HepG2 (cell line): ENCODE measurements around the gene WNT2.

Source experiments
- ARID2 ChIP-seq: sonication (generic); formaldehyde crosslinking; IDR thresholded peaks from 2 replicates; pipeline ENCODE4 v1.8.1; 2022; ENCODE audit warnings: mild to moderate bottlenecking, missing genetic modification reagents, borderline replicate concordance
- GFI1 ChIP-seq: sonication (generic); formaldehyde crosslinking; IDR thresholded peaks from 2 replicates; pipeline ENCODE4 v1.5.0; 2020; ENCODE audit warnings: missing genetic modification reagents, mild to moderate bottlenecking, borderline replicate concordance
- JUNB ChIP-seq: sonication (generic); formaldehyde crosslinking; IDR thresholded peaks from 2 replicates; pipeline ENCODE4 v1.8.0; 2022; ENCODE audit warnings: missing genetic modification reagents, mild to moderate bottlenecking, borderline replicate concordance
- NR2C2 ChIP-seq: sonication (generic); formaldehyde crosslinking; IDR thresholded peaks from 2 replicates; pipeline ENCODE4 v1.4.0; 2020; ENCODE audit warnings: missing genetic modification reagents, mild to moderate bottlenecking, moderate library complexity, borderline replicate concordance
- POLR2A ChIP-seq, 2 experiments: IDR thresholded peaks; 2 replicates each; pipeline ENCODE4 v1.6.1; 2011; ENCODE audit warnings: low read depth in 2 of 2, low read length in 2 of 2, mild to moderate bottlenecking in 1 of 2, moderate library complexity in 1 of 2; ENCODE audit not compliant: insufficient read depth in 1 of 2
- SETDB1 ChIP-seq: sonication (generic); formaldehyde crosslinking; IDR thresholded peaks from 2 replicates; pipeline ENCODE4 v1.5.1; 2020; ENCODE audit warnings: missing genetic modification reagents, mild to moderate bottlenecking, borderline replicate concordance
- SMC3 ChIP-seq: IDR thresholded peaks from 2 replicates; pipeline ENCODE4 v1.6.1; 2011; ENCODE audit warnings: low read length, improper control_type of control experiment
- ZFP36 ChIP-seq: fragments of 150-350 bp; IDR thresholded peaks from 2 replicates; pipeline ENCODE4 v1.6.1; 2018; ENCODE audit warnings: borderline replicate concordance, low read length, low read depth; ENCODE audit not compliant: partially characterized antibody
- TF ChIP-seq, protein P1 (sequence below): sonication (generic); formaldehyde crosslinking; IDR thresholded peaks from 2 replicates; pipeline ENCODE4 v1.5.0; 2020; ENCODE audit warnings: mild to moderate bottlenecking, missing genetic modification reagents, moderate library complexity
- TF ChIP-seq, protein P2 (sequence below): sonication (generic); formaldehyde crosslinking; IDR thresholded peaks from 2 replicates; pipeline ENCODE4 v1.5.1; 2020; ENCODE audit warnings: mild to moderate bottlenecking, missing genetic modification reagents, borderline replicate concordance

DNA sequence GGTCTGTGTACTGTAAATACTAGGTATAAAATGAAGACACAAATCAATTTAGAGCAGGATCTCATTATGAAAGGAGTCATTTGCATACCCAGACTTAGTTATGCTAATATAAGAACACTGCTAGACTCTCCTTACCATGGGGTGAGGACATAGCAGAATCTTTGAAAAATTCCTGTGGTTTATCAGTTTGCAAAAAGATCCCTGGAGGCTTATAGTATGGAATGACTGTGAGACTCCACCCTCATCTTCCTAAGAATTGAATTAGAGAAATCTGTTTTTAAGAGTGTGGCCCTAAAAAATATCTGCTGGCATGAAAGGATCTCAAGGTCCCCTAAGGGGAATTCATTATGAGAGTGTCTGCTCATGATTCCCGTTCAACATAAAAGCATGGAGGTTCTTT lies 63.2 kb downstream of the WNT2 start:
- TF ChIP-seq SMC3 (no peak), NR2C2 (no peak), SETDB1 (no peak), ARID2 (CRISPR knock-in tag) (no peak), ZFP36 (no peak), GFI1 (CRISPR knock-in tag) (no peak), JUNB (CRISPR knock-in tag) (no peak), POLR2A (IDR thresholded peaks at IDR 0.05; ENCODE audit: insufficient read depth in 1 of 2, low read depth in 2 of 2, low read length in 2 of 2) (no peak)
- TF ChIP-seq, protein P1, sequence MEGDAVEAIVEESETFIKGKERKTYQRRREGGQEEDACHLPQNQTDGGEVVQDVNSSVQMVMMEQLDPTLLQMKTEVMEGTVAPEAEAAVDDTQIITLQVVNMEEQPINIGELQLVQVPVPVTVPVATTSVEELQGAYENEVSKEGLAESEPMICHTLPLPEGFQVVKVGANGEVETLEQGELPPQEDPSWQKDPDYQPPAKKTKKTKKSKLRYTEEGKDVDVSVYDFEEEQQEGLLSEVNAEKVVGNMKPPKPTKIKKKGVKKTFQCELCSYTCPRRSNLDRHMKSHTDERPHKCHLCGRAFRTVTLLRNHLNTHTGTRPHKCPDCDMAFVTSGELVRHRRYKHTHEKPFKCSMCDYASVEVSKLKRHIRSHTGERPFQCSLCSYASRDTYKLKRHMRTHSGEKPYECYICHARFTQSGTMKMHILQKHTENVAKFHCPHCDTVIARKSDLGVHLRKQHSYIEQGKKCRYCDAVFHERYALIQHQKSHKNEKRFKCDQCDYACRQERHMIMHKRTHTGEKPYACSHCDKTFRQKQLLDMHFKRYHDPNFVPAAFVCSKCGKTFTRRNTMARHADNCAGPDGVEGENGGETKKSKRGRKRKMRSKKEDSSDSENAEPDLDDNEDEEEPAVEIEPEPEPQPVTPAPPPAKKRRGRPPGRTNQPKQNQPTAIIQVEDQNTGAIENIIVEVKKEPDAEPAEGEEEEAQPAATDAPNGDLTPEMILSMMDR (CRISPR knock-in tag), result no peak
- TF ChIP-seq, protein P2, sequence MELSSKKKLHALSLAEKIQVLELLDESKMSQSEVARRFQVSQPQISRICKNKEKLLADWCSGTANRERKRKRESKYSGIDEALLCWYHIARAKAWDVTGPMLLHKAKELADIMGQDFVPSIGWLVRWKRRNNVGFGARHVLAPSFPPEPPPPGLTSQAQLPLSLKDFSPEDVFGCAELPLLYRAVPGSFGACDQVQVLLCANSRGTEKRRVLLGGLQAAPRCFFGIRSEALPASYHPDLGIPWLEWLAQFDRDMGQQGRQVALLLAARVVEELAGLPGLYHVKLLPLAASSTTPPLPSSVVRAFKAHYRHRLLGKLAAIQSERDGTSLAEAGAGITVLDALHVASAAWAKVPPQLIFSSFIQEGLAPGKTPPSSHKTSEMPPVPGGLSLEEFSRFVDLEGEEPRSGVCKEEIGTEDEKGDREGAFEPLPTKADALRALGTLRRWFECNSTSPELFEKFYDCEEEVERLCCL (CRISPR knock-in tag), result no peak
